HG03135 (cell line): ENCODE results near the gene DDX41.

Source experiments
- ATAC-seq: cut with Tn5 transposase; IDR thresholded peaks from one replicate; pipeline ENCODE4 v1.9.1; 2021; ENCODE audit warnings: mild to moderate bottlenecking, moderate library complexity; ENCODE audit not compliant: unreplicated experiment

The DDX41 gene

DNA sequence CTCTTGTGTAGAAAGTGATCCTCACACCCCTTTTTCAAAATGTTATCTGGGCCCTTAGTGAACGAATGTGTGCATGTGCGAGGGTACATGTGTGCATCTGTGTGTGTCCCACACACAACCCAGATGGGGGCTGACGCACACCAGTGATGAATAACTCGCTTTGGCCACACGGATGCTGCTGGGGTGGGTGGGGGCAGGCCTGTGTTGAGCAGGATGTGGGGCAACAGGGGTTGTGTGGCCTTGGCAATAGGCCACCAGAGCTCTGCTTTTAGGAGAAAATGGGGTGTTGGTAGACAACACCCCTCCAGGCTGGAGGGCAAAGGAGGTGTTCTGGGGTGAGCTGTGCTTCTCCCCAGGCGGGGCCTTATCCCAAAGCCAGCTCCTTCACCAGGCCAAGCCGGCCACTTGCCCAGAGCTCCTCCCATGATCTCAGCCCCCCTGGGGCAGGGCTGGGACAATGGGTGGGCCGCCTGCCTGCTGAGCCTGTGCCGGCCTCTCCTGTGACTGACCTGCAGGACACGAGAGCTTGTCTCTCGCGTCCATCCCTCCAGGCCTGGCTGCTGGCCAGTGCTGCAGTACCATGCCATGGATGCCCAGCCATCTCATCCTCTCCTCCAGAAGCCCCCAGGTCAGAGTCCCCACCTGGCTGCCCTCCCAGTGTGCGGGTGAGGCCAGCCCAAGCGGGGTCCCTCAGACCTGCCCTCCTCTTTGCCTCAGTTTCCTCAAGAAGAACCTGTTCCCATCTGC lies 45.0 kb downstream of the DDX41 start:
- ATAC-seq: no peak

DNA sequence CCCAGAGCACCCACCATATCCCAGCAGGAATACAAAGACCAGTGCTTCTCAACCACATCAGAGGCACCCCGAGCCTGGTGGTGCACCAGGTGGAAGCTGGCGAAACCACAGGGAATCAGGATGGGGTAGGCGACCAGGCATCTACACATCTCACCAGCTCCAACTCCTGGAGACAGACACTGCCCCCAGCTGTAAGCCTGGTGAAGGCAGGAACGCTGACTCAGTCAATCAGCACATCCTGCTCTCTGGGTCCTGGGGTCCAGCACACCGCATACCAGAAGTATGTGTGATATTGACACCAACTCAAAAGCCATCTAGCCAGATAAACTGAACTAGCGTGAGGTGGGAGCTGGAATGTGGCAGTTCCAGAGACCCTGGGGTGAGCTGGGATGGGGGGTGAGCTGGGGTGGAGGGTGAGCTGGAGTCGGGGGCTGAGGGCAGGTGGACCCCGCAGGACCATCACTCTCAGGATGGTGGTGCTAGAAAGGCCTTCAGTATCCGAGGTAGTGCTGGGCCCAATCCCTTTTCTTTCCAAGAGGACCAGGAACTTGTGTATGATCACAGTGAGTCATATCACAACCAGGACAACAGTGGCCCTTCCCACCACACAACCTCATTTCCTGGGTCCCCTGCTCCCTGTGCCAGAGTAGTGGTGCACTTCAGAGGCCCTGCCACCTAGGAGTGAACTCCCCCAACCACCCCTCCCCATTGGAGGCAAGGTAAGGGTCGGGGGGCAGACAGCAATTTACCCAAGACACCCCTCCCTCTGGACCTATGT lies 45.8 kb downstream of the DDX41 start:
- no peak for ATAC-seq

DNA sequence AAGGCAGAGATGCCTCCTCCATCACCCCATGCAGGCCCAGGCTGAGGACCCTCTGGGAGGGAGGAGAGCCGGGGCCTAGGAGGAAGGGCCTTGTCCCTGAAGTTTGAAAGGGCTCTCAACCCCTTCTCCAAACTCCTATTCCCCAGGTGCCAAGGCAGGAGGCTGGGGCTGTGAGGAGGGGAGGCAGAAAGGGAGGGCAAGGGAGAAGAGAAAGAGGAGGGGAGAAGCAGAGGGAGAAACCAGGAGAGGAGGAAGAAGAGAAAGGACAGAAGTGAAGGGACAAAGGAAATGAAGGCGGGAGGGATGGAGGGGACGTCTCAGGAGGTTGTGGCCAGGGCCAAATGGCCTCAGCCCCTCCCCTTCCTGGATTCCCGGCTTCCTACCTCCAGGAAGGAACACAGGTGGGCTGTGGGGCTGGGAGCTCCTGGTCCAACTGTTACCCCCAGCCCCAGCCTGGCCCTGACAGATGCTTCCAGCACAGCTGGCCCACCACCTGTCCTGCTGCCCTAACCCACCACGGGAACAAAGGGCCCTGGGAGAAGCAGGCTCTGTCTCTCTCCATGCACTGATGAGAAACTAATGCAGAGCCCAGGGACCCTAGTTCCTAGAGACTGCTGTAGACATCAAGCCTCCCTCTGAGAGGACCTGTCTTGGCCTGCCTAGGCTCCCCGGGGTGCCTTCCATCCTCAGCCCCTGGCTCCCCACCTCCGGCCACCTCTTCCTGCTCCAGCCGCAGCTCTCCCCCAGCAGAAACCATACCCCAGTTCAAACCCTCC lies 46.8 kb downstream of the DDX41 start:
- no peak for ATAC-seq

DNA sequence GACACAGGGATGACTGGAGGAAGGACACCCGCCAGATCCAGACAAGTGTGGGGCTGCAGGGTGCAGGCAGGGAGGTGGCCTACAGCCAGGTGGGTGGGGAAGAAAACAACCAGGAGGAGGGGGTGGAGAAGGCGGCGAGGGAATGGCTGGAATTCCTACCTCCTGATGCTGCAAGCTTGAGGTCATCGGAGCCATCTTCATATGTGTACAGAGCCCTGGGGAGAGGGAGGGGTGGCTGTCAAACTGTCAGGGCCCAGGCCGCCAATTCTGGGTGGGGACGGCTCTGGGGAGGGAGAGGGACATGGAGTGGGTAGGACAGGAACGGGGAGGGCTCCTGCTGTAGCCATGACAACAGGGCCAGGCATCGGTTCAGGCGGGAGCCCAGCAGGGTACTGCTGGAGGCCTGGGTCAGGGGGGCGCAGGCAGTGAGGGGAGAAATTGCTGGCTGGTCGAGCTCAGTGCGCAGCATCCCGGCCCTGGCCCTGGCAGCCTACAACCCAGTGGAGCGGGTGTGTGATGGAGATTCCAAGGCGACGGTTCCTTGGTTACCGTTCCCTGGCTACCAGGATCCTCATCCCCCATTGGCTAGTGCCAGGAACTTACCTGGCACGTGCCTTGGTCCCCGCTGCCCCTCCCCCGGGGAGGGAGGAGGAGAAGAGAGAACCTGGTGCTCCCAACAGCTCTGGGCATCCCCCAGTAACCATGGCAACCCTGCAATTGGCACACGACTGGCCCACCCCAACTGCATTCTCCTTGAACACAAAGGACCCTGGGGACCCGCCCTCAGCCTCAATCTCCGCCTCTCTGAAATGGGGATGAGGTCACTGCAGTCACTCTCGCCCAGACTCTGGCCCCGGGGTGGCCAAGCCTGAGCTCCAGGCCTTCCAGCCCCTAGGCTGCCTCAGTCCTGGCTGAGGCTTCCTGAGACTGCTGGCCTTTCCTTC lies 47.8 kb downstream of the DDX41 start:
- ATAC-seq: no peak

DNA sequence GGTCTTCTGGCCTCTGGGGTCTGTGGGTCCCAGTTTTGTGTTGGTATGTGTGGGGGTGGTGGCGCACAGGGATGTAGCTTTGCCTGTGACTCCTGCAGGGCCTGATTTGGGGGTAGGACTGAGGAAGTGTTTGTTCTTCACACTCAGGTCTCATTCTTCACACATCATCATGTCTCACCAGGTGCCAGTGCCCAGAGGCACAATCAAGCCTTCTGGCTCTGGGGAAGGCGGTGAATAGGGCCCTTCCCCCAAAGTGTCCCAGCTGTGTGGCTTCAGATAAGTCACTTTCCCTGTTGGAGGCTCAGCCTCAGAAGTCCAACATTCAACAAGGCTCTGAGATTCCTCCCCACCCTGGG lies 48.5 kb downstream of the DDX41 start:
- ATAC-seq: no peak

DNA sequence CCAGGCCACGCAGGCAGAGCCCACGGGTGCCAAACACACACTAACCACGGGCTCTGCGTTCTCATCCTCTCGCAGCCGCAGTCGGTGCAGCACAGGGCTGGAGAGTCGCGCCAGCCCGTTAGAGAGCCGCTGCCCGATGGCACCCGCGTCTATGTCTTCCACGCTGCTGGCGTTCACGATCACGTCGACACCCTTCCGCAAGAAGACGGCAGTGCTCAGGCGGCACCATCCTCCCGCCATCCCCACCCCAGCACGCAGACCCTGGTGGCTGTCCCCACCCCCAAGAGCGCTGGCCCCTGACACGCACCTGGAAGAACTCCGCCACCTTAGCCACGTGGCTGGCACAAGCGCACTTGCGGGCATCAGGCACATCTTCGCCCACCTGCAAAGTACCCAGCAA lies 49.3 kb downstream of the DDX41 start:
- ATAC-seq: no peak

DNA sequence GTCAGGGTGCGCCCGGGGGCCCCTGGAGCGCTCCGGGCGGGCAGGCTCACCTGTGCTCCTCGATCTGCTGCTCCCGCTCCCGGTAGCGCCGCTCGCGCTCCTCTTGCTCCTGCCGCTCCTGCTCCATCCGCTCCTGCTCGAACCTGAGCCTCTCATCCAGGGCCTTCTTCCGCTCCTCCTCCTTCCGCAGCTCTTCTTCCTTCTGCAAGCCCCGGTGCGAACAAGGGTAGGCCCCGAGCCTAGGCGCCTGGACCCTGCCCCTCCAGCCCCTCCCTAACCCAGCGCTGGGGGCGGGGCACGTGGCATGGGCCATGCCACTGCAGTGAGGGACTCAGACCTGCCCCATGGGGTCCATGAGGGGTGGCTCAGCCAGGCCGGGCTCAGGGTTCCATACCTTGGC lies 49.9 kb downstream of the DDX41 start:
- ATAC-seq: no peak

DNA sequence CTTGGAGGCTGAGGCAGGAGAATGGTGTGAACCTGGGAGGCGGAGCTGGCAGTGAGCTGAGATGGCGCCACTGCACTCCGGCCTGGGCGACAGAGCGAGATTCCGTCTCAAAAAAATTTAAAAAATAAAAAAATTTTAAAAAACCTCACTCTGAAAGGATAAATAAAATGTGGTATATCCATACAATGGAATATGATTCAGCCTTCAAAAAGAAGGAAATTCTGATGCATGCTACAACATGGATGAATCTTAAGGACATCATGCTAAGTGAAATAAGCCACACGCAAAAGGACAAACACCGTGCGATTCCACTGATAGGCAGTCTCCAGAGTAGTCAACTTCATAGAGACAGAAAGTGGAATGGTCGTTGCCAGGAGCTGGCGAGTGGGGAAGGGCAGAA lies 51.7 kb downstream of the DDX41 start:
- no peak for ATAC-seq

DNA sequence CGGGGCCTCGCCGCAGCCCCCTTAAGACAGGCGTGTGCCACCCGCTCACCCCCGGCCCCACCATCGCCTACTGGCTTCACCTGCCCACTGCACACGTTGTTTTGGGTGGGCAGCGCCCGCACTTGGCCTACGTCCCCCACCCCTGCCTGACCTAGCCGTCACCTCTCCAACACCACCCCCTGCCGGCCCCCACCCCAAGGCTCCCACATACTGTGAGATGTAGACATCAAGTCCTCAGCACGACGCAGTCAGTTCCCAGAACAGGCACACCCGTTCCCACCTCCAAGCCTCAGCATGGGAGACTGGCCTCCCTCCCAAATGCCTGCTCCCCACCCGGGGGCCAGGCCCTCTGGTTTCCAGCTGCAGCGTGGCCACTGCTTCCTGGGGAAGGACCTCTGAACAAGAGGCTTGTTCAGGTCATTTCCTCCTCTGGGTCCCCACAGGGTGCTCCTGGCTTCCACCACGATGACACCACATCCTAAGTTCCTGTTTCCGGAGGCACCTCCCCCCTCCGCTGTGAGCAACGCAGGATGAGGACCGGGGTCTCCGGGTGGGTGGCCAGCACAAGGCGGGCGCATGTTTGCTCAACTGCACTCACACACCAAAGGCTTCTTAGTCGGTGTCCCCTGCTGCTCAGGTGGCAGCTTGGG lies 54.6 kb downstream of the DDX41 start:
- no peak for ATAC-seq
